Activated CD4-positive, alpha-beta memory T cell treated with anti-CD3 and anti-CD28 coated beads, Interleukin-2, amount 10 ng/mL, durations not matched to agents 7 days and 5 days (primary cell): ENCODE measurements around the gene NPR1. TPM values are rescaled to one million over a fixed set of nuclear protein-coding genes. Genes with fewer than 3 reads are reported as not detected.
"Not testable (repeated sequence)": the region's sequence is repeated elsewhere in the genome, so short reads cannot be mapped to it uniquely, and the experiment has no call there.

Experiments
- CTCF ChIA-PET: fragments of 350-600 bp; sonication (Branson Sonifier 250); formaldehyde crosslinking; loops from one replicate; lab custom pipeline; 2021; ENCODE audit warnings: antibody characterized with exemption, inconsistent platforms; lab: Charles Lee
- POLR2A ChIA-PET: fragments of 350-600 bp; sonication (Branson Sonifier 250); formaldehyde crosslinking; loops from one replicate; lab custom pipeline; 2021; ENCODE audit warnings: antibody characterized with exemption; lab: Charles Lee
- DNase-seq: peaks from one replicate; pipeline ENCODE4 v3.0.0-alpha.2; 2020
- H3K27ac Mint-ChIP-seq: one replicate; pipeline ENCODE4 v1.8.0; 2021; ENCODE audit warnings: mild to moderate bottlenecking, mixed read lengths
- H3K27me3 Mint-ChIP-seq: one replicate; pipeline ENCODE4 v1.8.0; 2021; ENCODE audit warnings: mixed read lengths
- H3K36me3 Mint-ChIP-seq: one replicate; pipeline ENCODE4 v1.8.0; 2021; ENCODE audit warnings: low read depth, mixed read lengths
- H3K4me1 Mint-ChIP-seq: one replicate; pipeline ENCODE4 v1.8.0; 2021; ENCODE audit warnings: mixed read lengths
- H3K4me3 Mint-ChIP-seq: one replicate; pipeline ENCODE4 v1.8.0; 2021; ENCODE audit warnings: mild to moderate bottlenecking, mixed read lengths
- H3K9me3 Mint-ChIP-seq: one replicate; pipeline ENCODE4 v1.8.0; 2021; ENCODE audit warnings: mixed read lengths
- total RNA-seq, 2 experiments: library from RNA; stranded (reverse); gene quantifications; one replicate each; pipeline ENCODE4 v1.2.3, GENCODE V29; 2021

Gene NPR1
- total RNA-seq, 2 experiments from 2014 or later = not detected

GRCh38 chr1:153651771-153652170, 26.7 kb upstream of the NPR1 start:
- Mint-ChIP-seq H3K36me3 (peaks cover 6% of the 10 kb centered on the region), H3K4me1 (peaks cover 7% of the 10 kb centered on the region), H3K4me3 (no peak overlapping the region), H3K9me3 (no peaks in the 10 kb centered on the region), H3K27me3 (no peaks in the 10 kb centered on the region), H3K27ac (no peak overlapping the region)
- POLR2A ChIA-PET = interaction anchor here (1.2 to 3.3 kb wide), 4 partner anchors 11 to 18 kb away, joined by 3 to 16 read pairs (median 5); no protein-coding TSS in a partner anchor
- CTCF ChIA-PET = interaction anchor here (0.7 to 0.9 kb wide), 2 partner anchors 79 to 143 kb away, joined by 4 read pairs; no protein-coding TSS in a partner anchor
- DNase-seq = no peak

DNA sequence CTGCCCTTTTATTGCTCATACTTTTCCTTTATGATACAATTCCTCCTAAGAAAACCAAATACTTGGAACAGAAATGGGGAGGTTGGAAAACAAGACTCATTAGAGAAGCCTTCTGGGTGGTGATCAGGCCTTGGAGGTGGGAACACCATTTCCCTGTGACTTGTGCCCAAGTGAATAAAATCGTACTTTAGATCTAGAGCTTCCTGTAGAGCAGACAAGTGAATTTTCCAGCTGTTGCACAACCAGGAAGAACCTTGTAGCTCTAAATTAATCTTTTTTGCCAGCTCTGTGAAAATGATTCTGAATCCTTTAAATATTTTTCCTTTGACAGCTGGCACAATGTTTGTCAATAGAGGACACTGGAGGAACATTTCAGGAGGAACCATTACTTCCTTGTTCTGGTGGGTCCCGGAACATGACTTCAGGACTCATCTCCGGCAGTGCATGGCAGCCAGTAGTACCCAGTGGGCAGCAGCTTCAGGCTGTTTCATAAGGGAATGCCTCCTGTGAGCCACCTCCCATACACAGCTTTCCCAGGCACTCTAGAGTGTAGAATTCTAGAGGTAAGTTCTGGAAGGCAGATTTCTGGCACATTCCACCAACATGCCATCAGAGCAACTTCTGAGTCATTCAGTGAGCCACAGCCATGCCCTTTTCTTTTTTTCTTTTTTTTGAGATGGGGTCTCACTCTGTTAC, 25.5 kb upstream of the NPR1 start:
- Mint-ChIP-seq H3K4me1 (peaks cover 7% of the 10 kb centered on the region), H3K27me3 (no peaks in the 10 kb centered on the region), H3K36me3 (no peaks in the 10 kb centered on the region), H3K4me3 (no peak overlapping the region), H3K27ac (no peak overlapping the region), H3K9me3 (no peaks in the 10 kb centered on the region)
- POLR2A ChIA-PET = interaction anchor here (0.9 to 3.3 kb wide), 4 partner anchors 12 to 18 kb away, joined by 3 to 16 read pairs (median 5); no protein-coding TSS in a partner anchor
- CTCF ChIA-PET = no interaction called here
- DNase-seq = no peak

- H3K27me3 Mint-ChIP-seq = no peaks in the 10 kb centered on the region
- DNase-seq = no peak
- H3K27ac Mint-ChIP-seq = no peak overlapping the region
- POLR2A ChIA-PET = interaction anchor here (1.1 kb wide), 1 partner anchor 10 kb away, joined by 4 read pairs; no protein-coding TSS in a partner anchor
- no peak overlapping the region for H3K4me3 Mint-ChIP-seq
- CTCF ChIA-PET = no interaction called here
- no peaks in the 10 kb centered on the region for H3K9me3 Mint-ChIP-seq
- H3K4me1 Mint-ChIP-seq = peaks cover 15% of the 10 kb centered on the region
- peaks cover 5% of the 10 kb centered on the region for H3K36me3 Mint-ChIP-seq
Observed at GRCh38 chr1:153655333-153655732, 23.2 kb upstream of the NPR1 start.

DNA sequence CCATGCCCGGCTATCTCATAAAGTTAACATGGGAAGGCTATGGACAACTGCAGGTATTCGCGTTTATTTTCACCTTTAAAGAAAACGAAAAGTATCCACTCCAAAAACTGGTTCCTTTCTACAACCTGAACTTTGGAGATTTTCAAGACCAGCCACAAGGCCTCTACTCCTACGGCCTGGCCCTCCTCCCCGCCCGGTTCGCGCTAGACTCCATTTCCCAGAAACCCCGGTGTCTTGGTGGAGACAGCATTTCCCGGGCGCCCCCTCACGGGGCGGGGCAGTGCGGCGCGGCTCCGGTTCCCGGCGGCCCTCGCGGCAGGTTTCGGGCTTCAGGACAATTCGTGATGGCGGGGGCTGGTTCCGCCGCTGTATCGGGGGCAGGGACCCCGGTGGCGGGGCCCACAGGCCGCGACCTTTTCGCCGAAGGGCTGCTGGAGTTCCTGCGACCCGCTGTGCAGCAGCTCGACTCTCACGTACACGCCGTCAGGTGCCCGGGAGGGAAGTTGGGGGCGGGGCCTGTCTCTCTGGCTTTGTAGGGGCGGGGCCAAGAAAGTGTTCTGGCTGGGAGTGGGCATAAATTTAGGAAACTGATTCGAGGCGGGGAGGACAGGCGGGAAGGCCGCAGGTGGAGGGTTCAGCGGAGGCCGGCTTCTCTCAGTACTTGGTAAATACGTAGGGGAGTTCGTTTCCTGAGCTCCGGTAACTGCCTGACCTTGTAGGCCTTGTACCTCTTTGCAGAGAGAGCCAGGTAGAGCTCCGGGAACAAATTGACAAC, 19.9 kb upstream of the NPR1 start, which contains the start of gene SNAPIN:
SNAPIN (plus strand) TSS at position 304 of the 775 bp plus-strand sequence; CDS start at position 345, 41 bp downstream.
- peak; percentile 93 for DNase-seq
- peak within 1 kb of the TSS; percentile 90 for H3K27ac Mint-ChIP-seq
- peaks cover 34% of the 10 kb centered on the region for H3K36me3 Mint-ChIP-seq
- ChIA-PET CTCF (interaction anchor here (1.3 to 1.4 kb wide), 4 partner anchors 10 to 328 kb away, joined by 3 to 7 read pairs (median 4); partner anchors contain the start of genes CHTOP, ILF2 and RAB13), POLR2A (interaction anchor here (0.9 to 4.1 kb wide), 11 partner anchors 9 to 265 kb away, joined by 4 to 32 read pairs (median 5); partner anchors contain the start of genes CHTOP, GATAD2B, ILF2 and SLC27A3)
- no peaks in the 10 kb centered on the region for H3K9me3 Mint-ChIP-seq
- H3K27me3 Mint-ChIP-seq = no peaks in the 10 kb centered on the region
- peak within 1 kb of the TSS; percentile 95 for H3K4me3 Mint-ChIP-seq
- peaks cover 24% of the 10 kb centered on the region for H3K4me1 Mint-ChIP-seq

DNA sequence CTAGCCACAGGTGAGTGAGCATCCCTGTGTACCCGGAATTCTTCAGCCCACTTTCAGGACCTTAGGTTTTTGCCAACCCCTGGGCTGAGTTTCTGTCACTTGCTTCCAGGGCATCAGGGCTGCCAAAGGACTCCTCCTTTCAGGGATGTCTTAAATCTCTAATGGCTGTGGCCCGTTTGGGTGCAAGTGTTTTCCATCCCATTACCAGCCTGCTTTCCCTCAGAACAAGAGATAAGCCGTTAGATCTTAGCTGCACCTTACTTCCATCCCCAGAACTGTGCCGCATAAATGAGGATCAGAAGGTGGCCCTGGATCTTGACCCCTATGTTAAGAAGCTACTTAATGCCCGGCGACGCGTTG, 19.3 kb upstream of the NPR1 start:
- Mint-ChIP-seq H3K9me3 (no peaks in the 10 kb centered on the region), H3K4me1 (peaks cover 24% of the 10 kb centered on the region), H3K27me3 (no peaks in the 10 kb centered on the region), H3K36me3 (peaks cover 39% of the 10 kb centered on the region), H3K27ac (peak overlapping the region; percentile 90), H3K4me3 (peak overlapping the region; percentile 95)
- POLR2A ChIA-PET = interaction anchor here (0.9 to 4.1 kb wide), 12 partner anchors 8 to 264 kb away, joined by 4 to 32 read pairs (median 5); partner anchors contain the start of genes CHTOP, GATAD2B, ILF2 and SLC27A3
- DNase-seq = no peak
- CTCF ChIA-PET = interaction anchor here (1.3 to 1.4 kb wide), 4 partner anchors 11 to 327 kb away, joined by 3 to 7 read pairs (median 4); partner anchors contain the start of genes CHTOP, ILF2 and RAB13

- peak overlapping the region; percentile 95 for H3K4me3 Mint-ChIP-seq
- CTCF ChIA-PET = interaction anchor here (1.3 to 1.4 kb wide), 3 partner anchors 11 to 327 kb away, joined by 3 to 7 read pairs (median 4); partner anchors contain the start of genes CHTOP and RAB13
- no peak for DNase-seq
- H3K4me1 Mint-ChIP-seq = peaks cover 24% of the 10 kb centered on the region
- no peaks in the 10 kb centered on the region for H3K27me3 Mint-ChIP-seq
- POLR2A ChIA-PET = interaction anchor here (0.9 to 4.1 kb wide), 10 partner anchors 8 to 116 kb away, joined by 4 to 32 read pairs (median 6); partner anchors contain the start of genes CHTOP, ILF2 and SLC27A3
- peak overlapping the region; percentile 90 for H3K27ac Mint-ChIP-seq
- H3K36me3 Mint-ChIP-seq = peaks cover 44% of the 10 kb centered on the region
- H3K9me3 Mint-ChIP-seq = no peaks in the 10 kb centered on the region
Observed at GRCh38 chr1:153659656-153660055, 18.8 kb upstream of the NPR1 start.

GRCh38 chr1:153661111-153661708, 17.3 kb upstream of the NPR1 start:
- Mint-ChIP-seq H3K27ac (no peak overlapping the region), H3K4me3 (no peak overlapping the region), H3K36me3 (peaks cover 59% of the 10 kb centered on the region), H3K27me3 (no peaks in the 10 kb centered on the region), H3K9me3 (no peaks in the 10 kb centered on the region), H3K4me1 (peaks cover 23% of the 10 kb centered on the region)
- CTCF ChIA-PET = no interaction called here
- DNase-seq = no peak
- POLR2A ChIA-PET = interaction anchor here (1.2 to 4.1 kb wide), 4 partner anchors 10 to 27 kb away, joined by 3 to 32 read pairs (median 6); partner anchors contain the start of genes CHTOP and ILF2

DNA sequence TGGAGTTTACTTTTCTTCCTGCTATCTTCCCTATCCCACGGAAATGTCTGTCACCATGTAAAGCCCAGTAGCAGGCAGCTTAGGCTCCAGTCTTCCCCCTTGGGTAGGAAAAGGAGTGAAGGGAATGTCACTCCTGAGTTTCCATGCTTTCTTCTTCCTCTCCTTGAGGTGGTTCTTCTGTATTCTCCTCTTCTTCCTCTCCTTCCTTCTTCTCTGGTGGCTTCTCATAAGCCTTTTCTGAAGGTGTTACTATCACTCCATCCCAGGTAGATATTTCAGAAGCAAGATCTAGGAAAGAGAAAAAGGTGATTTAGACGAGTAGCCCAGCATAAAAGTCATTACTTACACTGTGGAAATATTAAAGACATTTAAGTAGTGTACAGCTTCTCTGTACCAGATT, 16.2 kb upstream of the NPR1 start:
- Mint-ChIP-seq H3K9me3 (no peaks in the 10 kb centered on the region), H3K27ac (no peak overlapping the region), H3K4me1 (peaks cover 24% of the 10 kb centered on the region), H3K27me3 (no peaks in the 10 kb centered on the region), H3K4me3 (no peak overlapping the region), H3K36me3 (peaks cover 70% of the 10 kb centered on the region)
- POLR2A ChIA-PET = interaction anchor here (1.1 to 2.3 kb wide), 2 partner anchors 13 to 29 kb away, joined by 3 to 7 read pairs; partner anchors contain the start of gene CHTOP
- no peak for DNase-seq
- CTCF ChIA-PET = no interaction called here

DNA sequence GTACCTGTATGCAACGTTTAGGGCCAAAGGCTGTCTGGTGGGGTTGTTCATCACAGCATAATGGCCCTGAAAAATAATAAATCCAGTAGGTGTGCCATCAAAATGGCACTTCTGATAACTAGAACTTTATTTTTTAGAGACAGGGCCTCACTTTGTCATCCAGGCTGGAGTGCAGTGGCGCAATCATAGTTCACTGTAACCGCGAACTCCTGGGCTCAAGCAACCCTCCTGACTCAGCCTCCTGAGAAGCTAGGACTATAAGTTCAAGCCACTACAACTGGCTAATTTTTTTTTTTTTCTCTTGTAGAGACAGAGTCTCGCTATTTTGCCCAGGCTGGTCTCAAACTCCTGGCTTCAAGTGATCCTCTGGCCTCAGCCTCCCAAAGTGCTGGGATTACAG, 15.3 kb upstream of the NPR1 start:
- CTCF ChIA-PET = no interaction called here
- H3K27ac Mint-ChIP-seq = no peak overlapping the region
- H3K36me3 Mint-ChIP-seq = peaks cover 79% of the 10 kb centered on the region
- H3K4me3 Mint-ChIP-seq = no peak overlapping the region
- peaks cover 31% of the 10 kb centered on the region for H3K4me1 Mint-ChIP-seq
- POLR2A ChIA-PET = interaction anchor here (1.1 to 2.5 kb wide), 2 partner anchors 29 to 30 kb away, joined by 3 to 9 read pairs; partner anchors contain the start of gene CHTOP
- no peaks in the 10 kb centered on the region for H3K9me3 Mint-ChIP-seq
- no peak for DNase-seq
- no peaks in the 10 kb centered on the region for H3K27me3 Mint-ChIP-seq

GRCh38 chr1:153667439-153667838, 11.0 kb upstream of the NPR1 start:
- H3K4me1 Mint-ChIP-seq = peaks cover 38% of the 10 kb centered on the region
- no peaks in the 10 kb centered on the region for H3K27me3 Mint-ChIP-seq
- no peak overlapping the region for H3K27ac Mint-ChIP-seq
- POLR2A ChIA-PET = interaction anchor here (0.8 to 4.7 kb wide), 4 partner anchors 8 to 135 kb away, joined by 3 to 29 read pairs (median 6); partner anchors contain the start of genes CHTOP and SNAPIN
- no peaks in the 10 kb centered on the region for H3K9me3 Mint-ChIP-seq
- peaks cover 78% of the 10 kb centered on the region for H3K36me3 Mint-ChIP-seq
- no peak for DNase-seq
- no peak overlapping the region for H3K4me3 Mint-ChIP-seq
- CTCF ChIA-PET = no interaction called here

DNA sequence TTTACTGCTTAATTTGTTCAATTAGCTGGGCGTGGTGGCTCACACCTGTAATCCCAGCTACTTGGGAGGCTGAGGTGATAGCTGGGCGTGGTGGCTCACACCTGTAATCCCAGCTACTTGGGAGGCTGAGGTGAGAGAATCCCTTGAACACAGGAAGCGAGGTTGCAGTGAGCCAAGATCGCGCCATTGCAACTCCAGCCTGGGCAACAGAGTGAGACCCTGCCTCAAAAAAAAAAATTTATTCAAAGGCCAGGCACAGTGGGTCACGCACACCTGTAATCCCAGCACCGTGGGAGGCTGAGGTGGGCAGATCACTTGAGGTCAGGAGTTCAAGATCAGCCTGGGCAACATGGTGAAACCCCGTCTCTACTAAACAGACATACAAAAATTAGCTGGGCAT, 9.8 kb upstream of the NPR1 start:
- peaks cover 66% of the 10 kb centered on the region for H3K36me3 Mint-ChIP-seq
- DNase-seq, H3K27ac Mint-ChIP-seq, H3K27me3 Mint-ChIP-seq, H3K4me3 Mint-ChIP-seq, H3K9me3 Mint-ChIP-seq: not testable (repeated sequence)
- ChIA-PET CTCF (interaction anchor here (0.6 to 1.6 kb wide), 2 partner anchors 158 to 315 kb away, joined by 3 read pairs; no protein-coding TSS in a partner anchor), POLR2A (interaction anchor here (0.8 to 4.7 kb wide), 4 partner anchors 24 to 298 kb away, joined by 3 to 29 read pairs (median 6); partner anchors contain the start of genes CHTOP and CREB3L4)
- peaks cover 40% of the 10 kb centered on the region for H3K4me1 Mint-ChIP-seq
